Sigmoid colon (tissue), 3 donors: ENCODE results near the gene APOL2.

ENCODE experiments used
- CTCF ChIP-seq, 4 experiments: fragments of 450-650 bp in 3 of 4; fragments of 200-600 bp in 1 of 4; IDR thresholded peaks; one replicate each; pipeline ENCODE4 v1.5.1; 2016 to 2019; ENCODE audit warnings: antibody characterized with exemption in 4 of 4, mild to moderate bottlenecking in 3 of 4, moderate library complexity in 2 of 4
- POLR2A ChIP-seq, 2 donors: fragments of 450-650 bp; IDR thresholded peaks; one replicate each; pipeline ENCODE4 v1.6.1; 2016; ENCODE audit warnings: antibody characterized with exemption in 2 of 2, mild to moderate bottlenecking in 2 of 2, moderate library complexity in 2 of 2

DNA sequence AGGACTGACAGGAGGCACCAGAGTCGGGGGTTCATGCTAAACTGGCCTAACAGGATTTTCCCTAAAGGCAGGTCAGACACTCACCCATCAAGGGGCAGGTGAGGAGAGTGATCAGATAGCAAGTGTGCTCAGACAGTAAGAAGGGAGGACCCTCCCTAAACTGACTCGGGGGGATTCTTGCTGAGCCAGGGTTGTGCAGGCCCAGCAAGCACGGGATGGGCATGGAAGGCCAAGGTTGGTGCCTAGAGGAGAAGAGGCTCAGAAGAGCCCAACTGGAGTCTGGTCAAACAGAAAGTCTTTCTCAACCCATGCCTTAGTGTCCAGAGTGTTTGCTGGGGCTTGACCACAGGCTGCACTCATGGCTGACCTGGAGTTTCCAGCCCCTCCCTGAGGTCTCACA, 7.4 kb upstream of the APOL2 start:
- TF ChIP-seq CTCF (IDR thresholded peaks at IDR 0.05) = no peak
- no peak for TF ChIP-seq POLR2A (IDR thresholded peaks at IDR 0.05)
